ENCODE results near the gene ASXL2.

DNA sequence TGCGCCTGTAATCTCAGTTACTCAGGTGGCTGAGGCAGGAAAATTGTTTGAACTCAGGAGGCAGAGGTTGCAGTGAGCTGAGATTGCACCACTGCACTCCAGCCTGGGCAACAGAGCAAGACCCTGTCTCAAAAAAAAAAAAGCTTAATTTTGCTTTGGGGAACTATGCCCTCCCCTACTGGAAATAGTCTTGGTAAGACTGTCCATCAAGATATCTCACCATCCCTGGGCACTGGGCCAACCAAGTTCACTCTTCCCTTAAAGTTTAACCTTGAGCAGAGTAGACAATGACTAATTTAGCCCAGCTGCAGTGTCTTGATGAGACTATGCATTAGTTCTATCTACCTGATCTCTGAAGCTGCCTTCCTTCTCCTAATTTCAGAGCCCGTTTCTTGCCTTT is 44.7 kb downstream of the ASXL2 start:
- TF ChIP-seq GATA2 (IDR thresholded peaks at IDR 0.05; ENCODE audit: low read depth, low read length) (no peak), GATA3 (IDR thresholded peaks at IDR 0.05; ENCODE audit: low read depth, low read length) (no peak)

Data from SH-SY5Y (cell line).